ENCODE data around the gene NGF. TPM values are rescaled to one million over a fixed set of nuclear protein-coding genes. Genes with fewer than 3 reads are reported as not detected.

The NGF gene
- polyA plus RNA-seq, 3 donors = not detected

- H3K36me3 ChIP-seq (replicated peaks in 1 of 2; ENCODE audit: control insufficient read depth in 1 of 2, insufficient read depth in 2 of 2, low read length in 2 of 2) = no peaks in the 10 kb centered on the region
- WGBS (ENCODE audit: insufficient coverage) = 88% methylated on average over 5 of the region's 11 CpGs
- no peaks in the 10 kb centered on the region for H4K20me1 ChIP-seq (ENCODE audit: insufficient read depth, low read length)
- no peak overlapping the region for H3K4me3 ChIP-seq (replicated peaks in 1 of 3; ENCODE audit: low read depth in 2 of 3, low read length in 3 of 3)
- Mint-ChIP-seq H3K9me3 (peaks cover 0 to 4% (median 2%) of the 10 kb centered on the region in 7 donors), H3K27me3 (ENCODE audit: low read depth in 3 of 3) (peaks cover 0 to 5% (median 4%) of the 10 kb centered on the region in 3 donors), H3K36me3 (no peaks in the 10 kb centered on the region), H3K4me1 (no peaks in the 10 kb centered on the region), H3K4me3 (no peak overlapping the region), H3K27ac (no peak overlapping the region)
- no peaks in the 10 kb centered on the region for H3K9me3 ChIP-seq (replicated peaks in 1 of 2; ENCODE audit: control insufficient read depth in 1 of 2, insufficient read depth in 1 of 2, low read length in 2 of 2)
- no peak overlapping the region for H3K27ac ChIP-seq (ENCODE audit: low read depth in 1 of 2, low read length in 2 of 2)
- H3K27me3 ChIP-seq (ENCODE audit: control insufficient read depth in 2 of 2, insufficient read depth in 2 of 2, low read length in 2 of 2) = no peaks in the 10 kb centered on the region
- intact Hi-C loops (cut with micrococcal nuclease) = no loop called here
- H3K9ac ChIP-seq (ENCODE audit: insufficient read depth, low read length, poor library complexity, severe bottlenecking) = no peak overlapping the region
- DNase-seq = no peak
- H3K79me2 ChIP-seq (ENCODE audit: insufficient read depth, low read length) = no peaks in the 10 kb centered on the region
- no peak for TF ChIP-seq CTCF (IDR thresholded peaks at IDR 0.05)
- no peaks in the 10 kb centered on the region for H3K4me1 ChIP-seq (ENCODE audit: control insufficient read depth in 1 of 2, insufficient read depth in 2 of 2, low read length in 2 of 2)
- H3K4me2 ChIP-seq (replicated peaks; ENCODE audit: extremely low read depth, low read length, poor library complexity, severe bottlenecking) = no peak overlapping the region
- no peak overlapping the region for H2AFZ ChIP-seq (ENCODE audit: insufficient read depth, low read depth, low read length, poor library complexity, severe bottlenecking)
These were observed 20.7 kb downstream of the NGF start for GRCh38 chr1:115317101-115318012.

- Histone ChIP-seq H3K9me3 (replicated peaks in 1 of 2; ENCODE audit: control insufficient read depth in 1 of 2, insufficient read depth in 1 of 2, low read length in 2 of 2) (no peaks in the 10 kb centered on the region), H3K4me1 (ENCODE audit: control insufficient read depth in 1 of 2, insufficient read depth in 2 of 2, low read length in 2 of 2) (no peaks in the 10 kb centered on the region), H3K27ac (ENCODE audit: low read depth in 1 of 2, low read length in 2 of 2) (no peak overlapping the region), H3K36me3 (replicated peaks in 1 of 2; ENCODE audit: control insufficient read depth in 1 of 2, insufficient read depth in 2 of 2, low read length in 2 of 2) (no peaks in the 10 kb centered on the region), H2AFZ (ENCODE audit: insufficient read depth, low read depth, low read length, poor library complexity, severe bottlenecking) (no peak overlapping the region), H3K27me3 (ENCODE audit: control insufficient read depth in 2 of 2, insufficient read depth in 2 of 2, low read length in 2 of 2) (no peaks in the 10 kb centered on the region), H3K79me2 (ENCODE audit: insufficient read depth, low read length) (no peaks in the 10 kb centered on the region), H4K20me1 (ENCODE audit: insufficient read depth, low read length) (no peaks in the 10 kb centered on the region), H3K4me2 (replicated peaks; ENCODE audit: extremely low read depth, low read length, poor library complexity, severe bottlenecking) (no peak overlapping the region), H3K4me3 (replicated peaks in 1 of 3; ENCODE audit: low read depth in 2 of 3, low read length in 3 of 3) (no peak overlapping the region), H3K9ac (ENCODE audit: insufficient read depth, low read length, poor library complexity, severe bottlenecking) (no peak overlapping the region)
- DNase-seq = no peak
- Mint-ChIP-seq H3K4me1 (no peaks in the 10 kb centered on the region), H3K4me3 (no peak overlapping the region), H3K27me3 (ENCODE audit: low read depth in 3 of 3) (peaks cover 0 to 2% (median 2%) of the 10 kb centered on the region in 3 donors), H3K27ac (no peak overlapping the region), H3K9me3 (peaks cover 0 to 4% (median 2%) of the 10 kb centered on the region in 7 donors), H3K36me3 (no peaks in the 10 kb centered on the region)
- intact Hi-C loops (cut with micrococcal nuclease) = no loop called here
- TF ChIP-seq CTCF (IDR thresholded peaks at IDR 0.05) = no peak
- WGBS (ENCODE audit: insufficient coverage) = 81% methylated on average over 3 of the region's 3 CpGs
These were observed 23.3 kb downstream of the NGF start for GRCh38 chr1:115314765-115315164.

All from CD14-positive monocyte (primary cell).